Natural killer cell treated with Interleukin-12 subunit alpha and Interleukin-12 subunit beta and Interleukin-15 and Interleukin-18, amount 100 ng/mL, for 72 hours (primary cell): ENCODE data around the gene YWHAQ. TPM values are rescaled to one million over a fixed set of nuclear protein-coding genes. Genes with fewer than 3 reads are reported as not detected.
"Not testable (repeated sequence)": the region's sequence is repeated elsewhere in the genome, so short reads cannot be mapped to it uniquely, and the experiment has no call there.

Experiments
- ATAC-seq, 2 donors: fragments of 150-1000 bp; cut with Tn5 transposase in 1 of 2; sonication (Bioruptor Pico), chemical (Tn5 transposase) in 1 of 2; 2 replicates each; pipeline ENCODE4 v1.10.0; 2021
- DNase-seq: peaks from one replicate; pipeline ENCODE4 v3.0.0; 2022; ENCODE audit warnings: low spot score
- H3K27ac Mint-ChIP-seq, 2 donors: 1 replicate in 1 of 2; 2 replicates in 1 of 2; pipeline ENCODE4 v1.8.0; 2022; ENCODE audit warnings: mixed read lengths in 2 of 2, mild to moderate bottlenecking in 1 of 2, moderate library complexity in 1 of 2
- H3K27me3 Mint-ChIP-seq, 2 donors: 1 replicate in 1 of 2; 2 replicates in 1 of 2; pipeline ENCODE4 v1.8.0; 2022; ENCODE audit warnings: mixed read lengths in 2 of 2
- H3K36me3 Mint-ChIP-seq: one replicate; pipeline ENCODE4 v1.8.0; 2022; ENCODE audit warnings: mixed read lengths
- H3K4me1 Mint-ChIP-seq, 2 donors: 1 replicate in 1 of 2; 2 replicates in 1 of 2; pipeline ENCODE4 v1.8.0; 2022; ENCODE audit warnings: low read depth in 2 of 2, mixed read lengths in 2 of 2, mild to moderate bottlenecking in 1 of 2
- H3K4me3 Mint-ChIP-seq: one replicate; pipeline ENCODE4 v1.8.0; 2022; ENCODE audit warnings: mixed read lengths
- H3K9me3 Mint-ChIP-seq: 2 replicates; pipeline ENCODE4 v1.8.0; 2022; ENCODE audit warnings: mixed read lengths
- total RNA-seq, 2 donors: library from RNA; stranded (reverse); gene quantifications; one replicate each; pipeline ENCODE4 v1.2.3, GENCODE V29; 2022

The YWHAQ gene
- total RNA-seq, 2 donors from 2014 or later, result 221 to 318 TPM

GRCh38 chr2:9613291-9613690 is 17.5 kb downstream of the YWHAQ start:
- Mint-ChIP-seq H3K27ac (peak overlapping the region; percentile 14 to 49), H3K27me3 (no peaks in the 10 kb centered on the region), H3K36me3 (peaks cover 4% of the 10 kb centered on the region), H3K9me3 (no peaks in the 10 kb centered on the region), H3K4me1 (peaks cover 80 to 90% of the 10 kb centered on the region in 2 donors), H3K4me3 (no peak overlapping the region)
- no peak for DNase-seq
- peak in 1 of 2 donors; percentile 65 for ATAC-seq

- peaks cover 77 to 86% of the 10 kb centered on the region in 2 donors for H3K4me1 Mint-ChIP-seq
- peak overlapping the region; percentile 12 to 75 for H3K27ac Mint-ChIP-seq
- not testable (repeated sequence) for H3K36me3 Mint-ChIP-seq, DNase-seq, ATAC-seq, H3K9me3 Mint-ChIP-seq, H3K27me3 Mint-ChIP-seq
- H3K4me3 Mint-ChIP-seq, result peak overlapping the region; percentile 0
Measured at GRCh38 chr2:9611549-9611912, 19.3 kb downstream of the YWHAQ start.

DNA sequence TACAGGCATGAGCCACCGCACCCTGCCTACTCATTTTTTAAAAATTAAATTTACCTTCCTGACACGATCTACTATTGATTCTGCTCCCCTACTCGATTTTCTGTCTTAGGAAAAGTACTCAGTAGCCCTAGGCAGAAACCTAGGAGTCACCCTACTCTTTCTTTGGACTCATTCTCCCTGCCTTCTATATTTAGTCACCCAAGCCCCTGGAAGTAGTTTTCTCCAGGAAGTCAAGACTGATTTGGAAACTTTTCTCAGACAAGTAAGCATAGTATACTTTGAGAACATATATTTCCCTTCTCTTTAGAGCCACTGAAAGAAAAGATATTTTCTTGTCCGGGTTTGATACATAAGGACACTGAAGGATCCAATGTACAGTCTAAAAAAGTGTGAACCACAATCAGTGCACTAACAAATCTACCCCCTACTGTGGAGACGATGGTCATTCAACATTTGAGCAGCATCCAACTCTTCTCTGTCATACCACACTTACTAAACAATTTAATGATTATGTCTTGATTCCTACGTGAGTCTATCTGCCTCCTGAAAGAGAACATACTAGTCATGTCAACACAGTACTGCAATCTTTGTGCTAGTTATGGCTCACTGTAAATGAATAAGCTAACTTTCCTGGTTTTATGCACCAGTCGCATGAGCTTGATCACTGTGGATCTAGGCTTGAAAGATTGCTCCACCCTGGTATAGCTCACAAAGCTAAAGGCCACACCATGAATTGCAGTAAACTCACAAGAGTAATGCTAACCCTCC is 19.8 kb downstream of the YWHAQ start:
- Mint-ChIP-seq H3K27me3 (no peaks in the 10 kb centered on the region), H3K4me1 (peaks cover 75 to 82% of the 10 kb centered on the region in 2 donors), H3K9me3 (no peaks in the 10 kb centered on the region), H3K27ac (peak overlapping the region; percentile 12 to 75), H3K36me3 (peaks cover 4% of the 10 kb centered on the region), H3K4me3 (no peak overlapping the region)
- ATAC-seq (no peak), DNase-seq (no peak)

DNA sequence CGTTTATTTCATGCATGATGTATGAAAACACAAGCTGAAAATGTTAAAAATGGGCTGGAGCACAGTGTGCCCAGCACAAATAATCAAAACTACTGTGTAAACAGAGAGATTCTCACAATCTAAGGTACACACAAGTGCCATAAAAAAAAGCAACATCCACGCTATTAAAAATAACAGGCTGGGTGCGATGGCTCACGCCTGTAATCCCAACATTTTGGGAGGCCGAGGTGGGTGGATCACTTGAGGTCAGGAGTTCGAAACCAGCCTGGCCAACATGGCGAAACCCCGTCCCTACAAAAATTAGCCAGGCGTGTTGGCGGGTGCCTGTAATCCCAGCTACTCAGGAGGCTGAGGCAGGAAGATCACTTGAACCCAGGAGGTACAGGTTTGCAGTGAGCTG is 22.3 kb downstream of the YWHAQ start:
- Mint-ChIP-seq H3K4me1 (peaks cover 58 to 70% of the 10 kb centered on the region in 2 donors), H3K27ac (peak overlapping the region; percentile 82 to 98), H3K4me3 (peak overlapping the region; percentile 67)
- DNase-seq, H3K36me3 Mint-ChIP-seq, ATAC-seq, H3K9me3 Mint-ChIP-seq, H3K27me3 Mint-ChIP-seq: not testable (repeated sequence)

- Mint-ChIP-seq H3K27me3 (no peaks in the 10 kb centered on the region), H3K9me3 (peaks cover 6% of the 10 kb centered on the region), H3K27ac (no peak overlapping the region), H3K36me3 (peaks cover 20% of the 10 kb centered on the region), H3K4me1 (peaks cover 34 to 35% of the 10 kb centered on the region in 2 donors), H3K4me3 (no peak overlapping the region)
- ATAC-seq, result no peak
- no peak for DNase-seq
Measured at GRCh38 chr2:9602412-9602811, 28.4 kb downstream of the YWHAQ start.

DNA sequence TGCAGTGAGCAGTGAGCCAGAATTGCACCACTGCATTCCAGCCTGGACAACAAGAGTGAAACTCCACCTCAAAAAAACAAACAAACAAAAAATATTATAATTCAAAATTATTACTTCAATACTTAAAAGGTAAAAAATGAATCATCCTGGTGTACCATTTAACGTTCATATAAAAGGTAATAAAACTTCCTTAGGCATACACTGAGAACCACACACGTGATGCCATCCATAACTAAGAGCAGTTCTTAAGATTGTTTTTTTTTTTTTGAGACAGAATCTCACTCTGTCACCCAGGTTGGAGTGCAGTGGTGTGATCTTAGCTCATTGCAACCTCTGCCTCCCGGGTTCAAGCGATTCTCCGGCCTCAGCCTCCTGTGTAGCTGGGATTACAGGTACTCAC is 29.4 kb downstream of the YWHAQ start:
- Mint-ChIP-seq H3K36me3 (peaks cover 20% of the 10 kb centered on the region), H3K4me3 (no peak overlapping the region), H3K9me3 (peaks cover 6% of the 10 kb centered on the region), H3K27ac (no peak overlapping the region), H3K27me3 (no peaks in the 10 kb centered on the region), H3K4me1 (peaks cover 37 to 40% of the 10 kb centered on the region in 2 donors)
- DNase-seq (no peak), ATAC-seq (no peak)

GRCh38 chr2:9599430-9599829 is 31.4 kb downstream of the YWHAQ start:
- DNase-seq (no peak), ATAC-seq (no peak)
- peaks cover 6% of the 10 kb centered on the region for H3K9me3 Mint-ChIP-seq
- H3K27me3 Mint-ChIP-seq, result no peaks in the 10 kb centered on the region
- peaks cover 44 to 50% of the 10 kb centered on the region in 2 donors for H3K4me1 Mint-ChIP-seq
- peak overlapping the region in 1 of 2 donors; percentile 54 for H3K27ac Mint-ChIP-seq
- H3K36me3 Mint-ChIP-seq, result peaks cover 20% of the 10 kb centered on the region
- no peak overlapping the region for H3K4me3 Mint-ChIP-seq

- H3K36me3 Mint-ChIP-seq, result peaks cover 23% of the 10 kb centered on the region
- H3K4me1 Mint-ChIP-seq, result peaks cover 52 to 53% of the 10 kb centered on the region in 2 donors
- H3K27ac Mint-ChIP-seq, result peak overlapping the region; percentile 60 to 75
- H3K27me3 Mint-ChIP-seq, result no peaks in the 10 kb centered on the region
- H3K4me3 Mint-ChIP-seq, result peak overlapping the region; percentile 48
- H3K9me3 Mint-ChIP-seq, result peaks cover 6% of the 10 kb centered on the region
- DNase-seq (no peak), ATAC-seq (peak in 1 of 2 donors; percentile 51)
Measured at GRCh38 chr2:9596621-9597311, 34.0 kb downstream of the YWHAQ start.

- peaks cover 60 to 63% of the 10 kb centered on the region in 2 donors for H3K4me1 Mint-ChIP-seq
- H3K36me3 Mint-ChIP-seq, result peaks cover 32% of the 10 kb centered on the region
- H3K9me3 Mint-ChIP-seq, result peaks cover 6% of the 10 kb centered on the region
- peak overlapping the region; percentile 60 to 75 for H3K27ac Mint-ChIP-seq
- no peak for ATAC-seq
- peak overlapping the region; percentile 48 for H3K4me3 Mint-ChIP-seq
- DNase-seq, result no peak
- no peaks in the 10 kb centered on the region for H3K27me3 Mint-ChIP-seq
Measured at GRCh38 chr2:9595746-9596145, 35.1 kb downstream of the YWHAQ start.

GRCh38 chr2:9595256-9595655 is 35.5 kb downstream of the YWHAQ start:
- not testable (repeated sequence) for DNase-seq, H3K27me3 Mint-ChIP-seq, ATAC-seq, H3K9me3 Mint-ChIP-seq
- H3K27ac Mint-ChIP-seq, result peak overlapping the region; percentile 60 to 75
- peaks cover 32% of the 10 kb centered on the region for H3K36me3 Mint-ChIP-seq
- H3K4me1 Mint-ChIP-seq, result peaks cover 63 to 68% of the 10 kb centered on the region in 2 donors
- peak overlapping the region; percentile 32 for H3K4me3 Mint-ChIP-seq

GRCh38 chr2:9594366-9595054 is 36.3 kb downstream of the YWHAQ start:
- DNase-seq, result no peak
- peak; percentile 80 to 91 for ATAC-seq
- Mint-ChIP-seq H3K27me3 (no peaks in the 10 kb centered on the region), H3K27ac (peak overlapping the region; percentile 61 to 86), H3K4me3 (peak overlapping the region; percentile 32), H3K9me3 (peaks cover 1% of the 10 kb centered on the region), H3K36me3 (peaks cover 24% of the 10 kb centered on the region), H3K4me1 (peaks cover 58 to 67% of the 10 kb centered on the region in 2 donors)

GRCh38 chr2:9593925-9594324 is 36.9 kb downstream of the YWHAQ start:
- Mint-ChIP-seq H3K9me3 (no peaks in the 10 kb centered on the region), H3K36me3 (peaks cover 18% of the 10 kb centered on the region), H3K27me3 (no peaks in the 10 kb centered on the region), H3K27ac (peak overlapping the region; percentile 61 to 86), H3K4me1 (peaks cover 54 to 65% of the 10 kb centered on the region in 2 donors), H3K4me3 (peak overlapping the region; percentile 36)
- DNase-seq (no peak), ATAC-seq (no peak)

- H3K27ac Mint-ChIP-seq, result peak overlapping the region; percentile 57 to 64
- ATAC-seq (no peak), DNase-seq (no peak)
- H3K4me3 Mint-ChIP-seq, result peak overlapping the region; percentile 52
- no peaks in the 10 kb centered on the region for H3K9me3 Mint-ChIP-seq
- peaks cover 12% of the 10 kb centered on the region for H3K36me3 Mint-ChIP-seq
- no peaks in the 10 kb centered on the region for H3K27me3 Mint-ChIP-seq
- H3K4me1 Mint-ChIP-seq, result peaks cover 45 to 54% of the 10 kb centered on the region in 2 donors
Measured at GRCh38 chr2:9592699-9593098, 38.1 kb downstream of the YWHAQ start.
